Measurements from ENCODE around the gene MAP3K2.
"Not testable (repeated sequence)": the region's sequence is repeated elsewhere in the genome, so short reads cannot be mapped to it uniquely, and the experiment has no call there.

The MAP3K2 gene

DNA sequence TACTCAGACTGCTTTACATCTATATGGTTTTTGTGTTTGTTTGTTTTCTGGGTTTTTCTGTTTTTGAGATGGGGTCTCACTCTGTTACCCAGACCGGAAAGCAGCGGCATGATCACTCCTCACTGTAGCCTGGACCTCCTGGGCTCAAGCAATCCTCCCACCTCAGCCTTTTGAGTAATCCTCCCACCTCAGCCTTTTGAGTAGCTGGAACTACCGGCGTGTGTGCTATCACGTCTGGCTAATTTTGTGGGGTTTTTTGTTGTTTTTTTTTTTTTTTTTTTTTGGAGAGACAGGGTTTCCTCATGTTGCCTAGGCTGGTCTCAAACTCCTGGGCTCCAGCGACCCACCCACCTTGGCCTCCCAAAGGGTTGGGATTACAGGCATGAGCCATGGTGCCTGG is 9.1 kb downstream of the MAP3K2 start:
- DNase-seq: no peak

DNA sequence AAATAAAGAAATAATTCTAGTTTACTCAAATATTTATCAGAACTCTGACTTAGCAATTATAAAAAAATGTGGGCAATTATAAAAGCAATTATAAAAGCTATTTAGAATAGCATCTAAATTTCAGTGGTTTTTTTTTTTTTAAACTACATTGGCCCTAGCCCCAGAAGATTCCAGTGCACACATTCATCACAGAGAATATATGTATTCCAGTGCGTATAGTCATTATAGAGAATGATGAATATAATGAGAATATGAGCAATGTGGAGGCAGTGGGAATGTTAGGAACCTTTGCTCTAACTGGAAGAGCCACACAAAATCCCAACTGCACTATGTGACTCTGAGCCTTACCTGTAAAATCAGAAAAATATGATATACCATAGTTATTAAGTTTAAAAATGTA is 10.5 kb downstream of the MAP3K2 start:
- DNase-seq: no peak

DNA sequence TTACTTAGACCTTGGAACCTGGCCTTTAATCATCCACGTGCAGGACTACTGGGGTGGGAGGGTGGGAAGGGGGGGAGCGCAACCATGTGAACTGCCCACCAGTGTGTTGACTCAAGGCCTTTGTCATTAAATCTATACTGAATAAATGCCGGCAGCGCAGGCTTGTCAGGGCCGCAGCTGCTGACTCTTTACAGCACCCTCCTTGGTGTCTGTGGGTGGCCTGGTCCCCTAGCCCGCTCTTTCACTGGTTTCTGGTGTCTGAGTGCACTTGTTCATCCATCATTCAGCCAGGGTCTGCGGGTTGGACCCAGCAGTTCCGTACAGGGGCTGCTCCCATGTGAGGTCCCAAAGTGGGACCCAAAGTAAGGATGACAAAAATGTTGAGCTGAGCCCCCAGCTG is 11.5 kb downstream of the MAP3K2 start:
- DNase-seq: no peak

DNA sequence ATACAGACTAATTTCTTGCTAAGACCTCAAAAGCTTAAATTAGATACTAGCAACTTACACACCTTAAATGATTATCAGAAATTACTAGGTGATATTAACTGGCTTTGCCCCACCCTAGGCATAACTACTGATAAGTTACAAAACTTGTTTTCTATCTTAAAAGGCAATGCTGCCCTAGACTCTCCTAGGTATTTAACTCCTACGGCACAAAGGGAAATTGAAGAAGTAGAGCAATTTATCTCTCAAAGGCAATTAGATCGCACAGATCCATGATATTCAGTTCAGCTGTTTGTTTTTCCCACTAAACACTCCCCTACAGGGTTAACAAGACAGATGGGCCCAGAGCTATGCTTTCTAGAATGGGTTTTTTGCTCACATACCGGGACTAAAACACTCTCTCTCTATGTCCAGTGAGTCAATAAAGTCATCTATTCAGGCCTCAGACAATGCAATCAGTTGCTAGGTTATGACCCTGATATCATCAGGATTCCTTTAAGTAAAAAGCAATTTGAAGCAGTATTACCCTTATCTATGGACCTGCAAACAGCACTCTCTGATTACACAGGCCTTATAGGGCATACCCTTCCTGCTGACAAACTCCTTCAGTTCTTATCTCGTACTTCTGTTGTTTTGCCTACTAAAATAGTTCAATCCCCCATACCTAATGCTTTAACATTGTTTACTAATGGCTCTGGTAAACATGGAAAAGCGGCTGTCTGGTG is 14.3 kb downstream of the MAP3K2 start:
- no peak for DNase-seq

DNA sequence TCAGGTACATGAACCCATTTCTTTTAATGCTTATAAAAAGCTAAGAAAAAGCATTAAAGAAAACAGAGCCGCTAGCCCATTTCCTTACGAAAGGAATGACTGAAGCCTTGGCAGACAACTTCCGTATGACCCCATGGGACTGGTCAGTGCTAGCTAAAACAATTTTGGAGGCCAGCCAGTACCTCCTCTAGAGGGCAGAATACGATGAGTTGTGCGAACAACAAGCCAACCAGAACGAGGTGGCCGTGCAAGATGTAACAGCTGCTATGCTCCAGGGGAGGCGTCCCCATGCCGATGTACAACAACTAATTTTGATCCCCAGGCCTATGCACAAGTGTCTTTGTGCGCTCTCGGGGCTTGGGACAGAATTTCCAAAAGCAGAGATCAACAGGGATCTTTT is 16.7 kb downstream of the MAP3K2 start:
- DNase-seq: no peak

DNA sequence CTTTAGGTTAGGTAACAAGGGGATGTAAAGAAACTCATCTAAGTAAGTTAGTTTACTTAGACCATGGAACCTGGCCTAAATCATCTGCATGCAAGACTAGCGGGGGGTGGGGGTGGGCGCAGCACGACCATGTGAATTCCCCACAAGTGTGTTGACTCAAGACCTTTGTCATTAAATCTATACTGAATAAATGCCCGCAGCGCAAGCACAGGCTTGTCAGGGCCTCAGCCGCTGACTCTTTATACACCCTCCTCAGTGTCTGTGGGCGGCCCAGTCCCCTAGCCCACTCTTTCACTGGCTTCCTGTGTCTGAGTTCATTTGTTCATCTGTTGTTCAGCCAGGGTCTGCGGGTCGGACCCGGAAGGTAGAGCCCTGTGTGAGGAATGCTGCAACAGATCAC is 17.8 kb downstream of the MAP3K2 start:
- no peak for DNase-seq

DNA sequence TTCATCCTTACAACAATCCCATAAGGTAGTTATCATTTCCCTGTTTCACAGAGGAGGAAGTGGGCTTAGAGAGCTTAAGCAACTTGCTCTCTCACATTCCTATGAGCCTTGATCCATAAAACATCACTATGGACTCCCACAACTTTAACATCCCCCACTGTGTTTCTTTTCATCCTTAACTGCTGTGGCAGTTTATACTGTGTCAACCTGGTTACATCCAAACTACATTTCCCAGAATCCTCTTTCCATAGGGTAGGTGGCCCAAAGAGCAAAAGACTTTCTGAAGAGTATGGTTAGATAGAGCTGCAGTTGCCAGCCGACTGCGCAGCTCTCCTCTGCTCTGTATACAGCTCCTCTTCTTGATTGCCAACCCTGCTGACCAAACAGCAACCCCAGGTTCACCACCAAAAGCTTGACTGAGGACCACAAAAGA is 22.5 kb downstream of the MAP3K2 start:
- DNase-seq: no peak

DNA sequence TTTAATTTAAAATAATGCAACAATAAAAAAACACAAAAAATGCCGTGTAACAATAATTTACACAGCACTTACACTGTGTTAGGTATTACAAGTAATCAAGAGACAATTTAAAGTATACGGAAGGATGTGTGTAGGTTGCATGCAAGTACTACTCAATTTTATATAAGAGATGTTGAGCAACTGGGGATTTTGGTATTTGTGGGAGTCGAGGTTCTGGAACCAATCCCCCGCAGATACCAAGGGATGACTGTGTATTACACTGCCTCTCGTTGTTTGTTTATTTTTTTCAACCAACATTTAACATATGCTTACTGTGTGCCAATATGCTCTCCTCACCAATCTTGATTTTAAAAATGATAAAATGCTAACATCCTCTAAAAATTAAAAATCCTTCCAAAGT is 24.8 kb downstream of the MAP3K2 start:
- no peak for DNase-seq

DNA sequence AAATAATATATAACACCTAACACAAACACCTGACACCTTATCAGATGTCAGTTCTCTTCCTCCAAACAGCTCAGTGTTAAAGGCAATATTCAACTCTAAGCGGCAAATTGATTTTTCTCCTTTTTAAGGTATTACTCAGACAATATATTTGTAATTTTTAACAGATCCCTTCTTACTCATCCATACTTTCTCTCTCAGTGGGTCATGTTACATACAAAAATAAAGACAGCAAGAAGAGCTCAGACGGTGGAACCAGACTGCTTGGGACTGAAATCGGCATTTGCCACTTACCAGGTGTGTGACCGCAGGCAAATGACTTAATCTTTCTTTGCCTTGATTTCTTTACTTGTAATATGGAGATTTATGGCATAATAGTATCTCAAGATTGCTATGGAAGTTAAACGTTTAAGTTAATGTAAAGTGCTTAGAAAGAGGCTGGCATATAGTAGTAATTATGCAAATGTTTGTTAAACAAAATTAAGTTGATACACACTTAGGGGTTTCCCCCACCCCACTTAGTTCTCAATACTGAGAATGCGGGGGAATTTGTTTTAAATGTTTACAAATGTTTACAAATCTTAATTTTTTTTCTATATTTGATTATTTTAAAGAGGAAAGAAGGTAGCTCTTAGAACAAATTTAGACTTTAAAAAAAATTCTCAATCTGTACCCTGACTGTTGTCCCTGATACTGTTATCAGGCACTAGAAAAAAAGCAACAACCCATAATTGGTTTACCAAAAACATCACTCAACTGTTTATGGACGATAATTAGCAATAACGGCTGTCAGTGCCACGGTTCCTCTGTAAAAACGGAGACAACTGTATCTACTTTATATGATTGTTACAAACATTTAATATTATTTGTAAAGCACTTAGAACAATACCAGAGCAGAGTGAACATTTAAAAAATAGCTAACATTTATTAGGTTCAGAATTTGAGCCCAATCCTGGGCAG is 25.6 kb downstream of the MAP3K2 start:
- DNase-seq: no peak

DNA sequence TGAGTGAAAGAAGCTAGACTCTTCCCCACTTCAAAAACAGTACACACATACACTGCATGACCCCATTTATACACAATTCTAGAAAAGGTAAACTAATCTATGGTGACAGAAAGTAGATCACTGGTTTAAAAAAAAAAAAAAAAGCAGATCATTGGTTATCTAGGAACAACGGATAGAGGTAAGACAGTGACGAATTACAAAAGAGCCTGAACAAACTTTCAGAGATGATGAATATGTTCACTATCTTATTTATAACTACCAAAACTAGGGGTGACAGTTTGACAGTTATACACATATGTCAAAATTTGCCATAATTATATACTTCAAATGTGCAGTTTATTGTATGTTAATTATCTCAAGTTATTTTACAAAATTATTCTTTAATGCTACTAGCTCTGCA is 27.5 kb downstream of the MAP3K2 start:
- no peak for DNase-seq

DNA sequence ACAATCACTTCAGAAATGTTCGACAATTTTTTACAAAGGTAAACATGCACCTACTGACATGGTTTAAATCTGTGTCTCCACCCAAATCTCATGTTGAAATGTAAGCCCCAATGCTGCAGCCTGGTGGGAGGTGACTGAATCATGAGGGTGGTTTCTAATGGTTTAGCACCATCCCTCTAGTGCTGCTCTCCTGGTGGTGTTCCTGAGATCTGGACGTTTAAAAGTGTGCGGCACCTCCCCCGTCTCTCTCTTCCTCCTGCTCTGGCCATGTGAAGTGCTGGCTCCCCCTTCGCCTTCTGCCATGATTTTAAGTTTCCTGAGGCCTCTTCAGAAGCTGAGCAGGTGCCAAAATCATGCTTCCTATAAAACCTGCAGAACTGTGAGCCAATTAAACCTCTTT is 28.3 kb downstream of the MAP3K2 start:
- DNase-seq: no peak

DNA sequence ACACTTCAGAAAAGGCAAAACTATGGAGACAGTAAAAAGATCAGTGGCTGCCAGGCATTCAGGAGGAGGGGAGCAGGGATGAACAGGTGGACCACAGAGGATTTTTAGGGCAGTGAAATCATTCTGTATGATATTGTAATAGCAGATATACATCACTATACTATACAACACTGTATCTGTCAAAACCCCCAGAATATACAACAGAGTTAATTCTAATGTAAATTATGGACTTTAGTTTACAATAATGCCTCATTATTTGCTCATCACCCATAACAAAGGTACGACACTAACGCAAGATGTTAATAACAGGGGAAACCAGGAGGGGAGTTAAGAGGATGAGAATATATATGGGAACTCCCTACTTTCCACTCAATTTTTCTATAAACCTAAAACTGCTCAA is 28.8 kb downstream of the MAP3K2 start:
- no peak for DNase-seq

DNA sequence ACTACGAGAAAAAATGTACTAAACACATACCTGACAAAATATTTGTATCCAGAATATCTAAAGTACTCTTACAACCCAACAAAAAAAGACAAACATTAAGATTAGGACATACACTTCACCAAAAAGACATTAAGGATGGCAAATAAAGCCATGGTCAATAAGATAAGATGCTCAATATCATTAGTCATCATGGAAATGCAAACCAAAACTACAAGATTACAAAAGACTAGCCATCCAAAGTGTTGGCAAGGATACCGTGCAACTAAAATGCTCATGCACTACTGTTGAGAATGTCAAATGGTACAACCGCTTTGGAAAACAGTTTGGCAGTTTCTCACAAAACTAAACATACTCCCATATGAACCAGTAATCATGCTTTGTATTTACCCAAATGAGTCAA is 29.7 kb downstream of the MAP3K2 start:
- DNase-seq: no peak

DNA sequence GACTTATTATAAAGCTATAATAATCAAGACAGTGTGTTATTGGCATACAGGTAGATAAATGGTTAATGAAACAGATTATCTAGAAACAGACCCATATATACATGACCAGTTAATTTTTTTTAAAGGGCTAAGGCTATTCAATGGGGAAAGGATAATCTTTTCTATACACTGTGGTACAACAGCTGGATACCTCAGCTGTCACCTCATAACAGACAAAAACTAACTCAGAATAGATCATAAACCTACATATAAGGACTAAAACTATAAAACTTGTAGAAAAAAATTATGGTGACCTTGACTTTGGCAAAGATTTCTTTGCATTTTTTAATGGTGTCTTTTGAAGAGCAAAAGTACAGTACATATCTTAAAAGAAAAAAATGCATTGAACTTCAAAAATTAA is 30.2 kb downstream of the MAP3K2 start:
- no peak for DNase-seq

DNA sequence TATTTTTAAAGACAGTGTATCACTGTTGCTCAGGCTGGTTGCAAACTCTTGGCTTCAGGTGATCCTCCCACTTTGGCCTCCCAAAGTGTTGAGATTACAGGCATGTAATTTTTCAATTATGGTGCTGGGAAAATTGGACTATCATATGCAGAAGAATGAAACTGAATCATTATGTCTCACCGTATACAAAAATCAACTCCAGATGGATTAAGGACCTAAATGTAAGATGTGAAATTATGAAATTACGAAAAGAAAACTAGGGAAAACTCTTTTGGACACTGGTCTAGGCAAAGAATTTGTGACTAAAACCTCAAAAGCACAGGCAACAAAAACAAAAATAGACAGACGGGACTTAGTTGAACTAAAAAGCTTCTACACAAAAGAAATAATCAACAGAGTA is 31.2 kb downstream of the MAP3K2 start:
- no peak for DNase-seq

DNA sequence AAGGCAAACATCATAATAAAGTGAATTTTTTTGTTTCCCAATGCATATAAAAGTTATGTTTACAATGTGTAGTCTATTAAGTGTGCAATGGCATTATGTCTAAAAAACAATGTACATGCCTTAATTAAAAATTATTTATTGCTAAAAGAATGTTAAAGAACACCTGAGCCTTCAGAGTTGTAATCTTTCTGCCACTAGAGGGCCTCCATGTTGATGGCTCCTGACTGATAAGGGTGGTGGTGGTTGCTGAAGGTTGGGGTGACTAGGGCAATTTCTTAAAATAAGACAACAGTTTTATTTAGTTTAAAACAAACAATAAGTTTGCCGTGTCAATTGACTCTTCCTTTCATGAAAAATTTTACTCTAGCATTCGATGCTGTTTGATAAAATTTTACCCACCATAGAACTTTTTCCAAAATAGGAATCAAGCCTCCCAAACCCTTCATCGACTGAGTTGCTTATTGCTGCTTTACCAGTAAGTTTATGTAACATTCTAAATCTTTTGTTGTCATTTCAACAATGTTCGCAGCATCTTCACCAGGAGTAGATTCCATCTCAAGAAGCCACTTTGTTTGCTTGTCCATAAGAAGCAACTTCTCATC is 32.3 kb downstream of the MAP3K2 start:
- no peak for DNase-seq

DNA sequence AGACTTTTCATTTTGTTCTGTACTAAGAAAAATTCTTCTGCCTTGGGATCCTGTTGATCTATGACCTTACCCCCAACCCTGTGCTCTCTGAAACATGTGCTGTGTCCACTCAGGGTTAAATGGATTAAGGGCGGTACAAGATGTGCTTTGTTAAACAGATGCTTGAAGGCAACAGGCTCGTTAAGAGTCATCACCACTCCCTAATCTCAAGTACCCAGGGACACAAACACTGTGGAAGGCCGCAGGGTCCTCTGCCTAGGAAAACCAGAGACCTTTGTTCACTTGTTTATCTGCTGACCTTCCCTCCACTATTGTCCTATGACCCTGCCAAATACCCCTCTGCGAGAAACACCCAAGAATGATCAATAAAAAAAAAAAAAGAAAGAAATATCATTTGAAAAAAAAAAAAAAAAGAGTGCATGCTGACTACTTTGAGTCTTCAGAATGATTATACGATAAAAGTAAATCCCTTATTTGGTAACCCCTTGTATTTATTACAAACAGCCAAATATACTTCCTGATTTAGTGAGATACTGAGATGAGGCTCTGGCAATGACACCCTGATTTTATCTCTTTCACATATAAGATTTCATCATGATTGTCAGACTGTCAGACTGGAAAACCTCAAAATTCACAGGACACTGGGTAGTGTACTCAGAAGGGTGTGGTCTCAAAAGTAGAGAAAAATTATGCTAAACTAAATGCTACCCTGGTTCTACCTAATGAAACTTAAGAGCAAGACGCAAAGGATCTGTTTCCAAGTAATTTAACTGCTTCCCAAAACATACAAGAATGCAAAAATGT is 33.7 kb downstream of the MAP3K2 start:
- DNase-seq: not testable (repeated sequence)

DNA sequence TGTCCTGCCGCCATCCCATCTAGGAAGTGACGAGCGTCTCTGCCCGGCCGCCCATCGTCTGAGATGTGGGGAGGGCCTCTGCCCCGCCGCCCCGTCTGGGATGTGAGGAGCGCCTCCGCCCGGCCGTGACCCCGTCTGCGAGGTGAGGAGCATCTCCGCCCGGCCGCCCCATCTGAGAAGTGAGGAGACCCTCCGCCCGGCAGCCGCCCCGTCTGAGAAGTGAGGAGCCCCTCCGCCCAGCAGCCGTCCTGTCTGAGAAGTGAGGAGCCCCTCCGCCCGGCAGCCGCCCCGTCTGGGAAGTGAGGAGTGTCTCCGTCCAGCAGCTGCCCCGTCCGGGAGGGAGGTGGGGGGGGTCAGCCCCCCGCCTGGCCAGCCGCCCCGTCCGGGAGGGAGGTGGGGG is 34.6 kb downstream of the MAP3K2 start:
- DNase-seq: not testable (repeated sequence)

DNA sequence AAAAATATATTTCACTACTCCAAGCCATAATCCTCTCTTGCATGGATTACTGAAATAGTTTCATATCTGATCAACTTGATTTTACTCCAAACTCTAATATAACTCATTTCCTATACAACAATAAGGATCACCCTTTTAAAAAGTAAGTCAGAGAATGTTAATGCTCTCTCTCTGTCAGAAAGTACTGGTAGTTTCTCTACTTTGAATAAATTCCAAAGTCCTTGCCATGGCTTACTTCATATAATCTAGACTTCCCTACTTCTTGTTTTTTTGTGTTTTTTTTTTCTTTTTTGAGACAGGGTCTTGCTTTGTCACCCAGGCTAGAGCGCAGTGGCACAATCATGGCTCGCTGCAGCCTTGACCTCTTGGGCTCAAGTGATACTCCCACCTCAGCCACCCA is 36.2 kb downstream of the MAP3K2 start:
- DNase-seq: no peak

DNA sequence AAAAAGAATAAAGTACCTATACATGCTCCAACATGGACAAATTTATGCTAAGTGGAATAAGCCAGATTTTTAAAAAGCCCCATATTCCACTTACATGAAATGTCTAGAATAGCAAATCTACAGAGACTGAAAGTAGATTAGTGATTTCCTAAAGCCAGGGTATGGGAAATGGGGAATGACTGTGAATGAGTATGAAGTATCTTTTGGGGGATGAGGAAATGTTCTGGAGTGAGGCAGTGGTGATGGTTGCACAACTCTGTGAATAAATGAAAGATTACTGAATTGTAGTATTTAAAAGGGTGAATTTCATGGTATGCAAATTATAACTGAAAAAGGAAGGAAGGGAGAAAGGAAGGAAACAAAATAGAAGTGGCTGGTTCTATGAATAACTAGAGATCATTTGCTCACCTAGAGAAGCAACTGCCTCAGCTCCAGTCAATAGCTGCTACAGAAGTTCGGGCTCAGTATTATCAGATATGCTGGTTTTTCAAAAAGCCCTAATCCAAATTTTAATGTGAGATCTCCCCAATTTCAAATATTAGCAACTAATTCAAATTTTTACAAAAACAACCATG is 39.3 kb downstream of the MAP3K2 start:
- no peak for DNase-seq

DNA sequence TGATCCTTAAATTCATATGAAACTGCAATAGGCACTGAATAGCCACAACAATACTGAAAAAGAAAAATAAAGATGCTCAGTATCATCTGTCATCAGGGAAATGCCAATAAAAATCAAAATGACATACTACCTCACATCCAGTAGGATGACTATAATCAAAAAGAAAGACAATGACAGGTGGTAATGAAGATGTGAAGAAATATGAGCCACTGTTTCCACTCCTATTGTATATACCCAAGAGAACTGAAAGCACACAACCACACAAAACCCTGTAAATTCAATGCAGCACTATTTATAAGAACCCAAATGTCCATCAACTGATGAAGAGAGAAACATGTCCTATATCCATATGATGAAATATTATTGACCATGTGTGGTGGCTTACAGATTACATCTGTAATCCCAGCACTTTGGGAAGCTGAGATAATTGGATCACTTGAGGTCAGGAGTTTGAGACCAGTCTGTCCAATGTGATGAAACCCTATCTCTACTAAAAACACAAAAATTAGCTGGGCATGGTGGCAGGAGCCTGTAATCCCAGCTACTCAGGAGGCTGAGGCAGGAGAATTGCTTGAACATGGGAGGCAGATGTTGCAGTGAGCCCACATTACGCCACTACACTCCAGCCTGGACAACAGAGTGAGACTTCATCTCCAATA is 39.9 kb downstream of the MAP3K2 start:
- DNase-seq: no peak

DNA sequence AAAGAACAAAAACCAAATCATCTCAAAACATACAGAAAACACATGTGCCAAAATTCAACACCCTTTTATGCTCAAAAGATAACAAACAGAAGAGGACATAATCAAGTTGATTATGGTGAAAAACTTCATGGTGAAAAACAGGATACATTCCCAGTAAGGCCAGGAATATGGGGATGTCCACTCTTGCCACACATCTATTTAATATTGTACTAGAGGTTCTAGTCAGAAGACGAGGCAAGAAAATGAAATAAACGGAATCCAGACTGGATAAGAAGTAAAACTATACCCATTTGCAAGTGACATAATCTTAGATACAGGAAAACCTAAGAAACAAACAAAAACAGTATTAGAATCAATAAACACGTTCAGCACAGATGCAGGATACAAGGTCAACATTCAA is 40.8 kb downstream of the MAP3K2 start:
- no peak for DNase-seq

Data from KG1 (cell line).